SU-DHL-6 (cell line): ENCODE measurements around the gene CREB5.

Source experiments
- EZH2phosphoT487 ChIP-seq: fragments of 200-600 bp; sonication (generic), shearing (Covaris generic); conservative IDR thresholded peaks from 2 replicates; pipeline ENCODE4 v1.6.1; 2018; ENCODE audit warnings: mild to moderate bottlenecking, antibody characterized with exemption, low read length, moderate library complexity, mixed read lengths
- TF ChIP-seq, protein P1 (sequence below): fragments of 200-600 bp; sonication (generic); IDR thresholded peaks from one replicate; pipeline ENCODE4 v1.5.1; 2017; ENCODE audit warnings: antibody characterized with exemption, mild to moderate bottlenecking, low read length, moderate library complexity; ENCODE audit not compliant: insufficient read depth, poor library complexity, severe bottlenecking

DNA sequence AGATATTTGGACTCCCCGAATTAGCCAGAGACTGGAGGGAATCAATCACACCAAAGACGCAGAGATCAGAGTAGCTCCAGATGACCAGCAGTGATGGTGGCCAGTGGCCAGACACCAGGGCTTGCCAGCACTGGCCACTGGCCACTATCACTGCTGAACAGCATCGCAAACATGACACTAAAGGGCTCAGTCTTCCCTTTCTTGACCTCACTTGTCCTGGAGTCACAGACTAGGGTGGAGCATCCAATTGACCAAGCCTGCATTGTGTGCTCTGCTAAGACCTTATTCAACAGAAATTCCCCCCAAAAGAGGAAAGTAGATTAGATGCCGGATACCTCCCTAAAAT, 234.7 kb downstream of the CREB5 start:
- TF ChIP-seq, protein P1, sequence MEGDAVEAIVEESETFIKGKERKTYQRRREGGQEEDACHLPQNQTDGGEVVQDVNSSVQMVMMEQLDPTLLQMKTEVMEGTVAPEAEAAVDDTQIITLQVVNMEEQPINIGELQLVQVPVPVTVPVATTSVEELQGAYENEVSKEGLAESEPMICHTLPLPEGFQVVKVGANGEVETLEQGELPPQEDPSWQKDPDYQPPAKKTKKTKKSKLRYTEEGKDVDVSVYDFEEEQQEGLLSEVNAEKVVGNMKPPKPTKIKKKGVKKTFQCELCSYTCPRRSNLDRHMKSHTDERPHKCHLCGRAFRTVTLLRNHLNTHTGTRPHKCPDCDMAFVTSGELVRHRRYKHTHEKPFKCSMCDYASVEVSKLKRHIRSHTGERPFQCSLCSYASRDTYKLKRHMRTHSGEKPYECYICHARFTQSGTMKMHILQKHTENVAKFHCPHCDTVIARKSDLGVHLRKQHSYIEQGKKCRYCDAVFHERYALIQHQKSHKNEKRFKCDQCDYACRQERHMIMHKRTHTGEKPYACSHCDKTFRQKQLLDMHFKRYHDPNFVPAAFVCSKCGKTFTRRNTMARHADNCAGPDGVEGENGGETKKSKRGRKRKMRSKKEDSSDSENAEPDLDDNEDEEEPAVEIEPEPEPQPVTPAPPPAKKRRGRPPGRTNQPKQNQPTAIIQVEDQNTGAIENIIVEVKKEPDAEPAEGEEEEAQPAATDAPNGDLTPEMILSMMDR: no peak
- TF ChIP-seq EZH2phosphoT487: no peak
